Esophagus squamous epithelium (tissue), 5 donors: ENCODE measurements around the gene SMIM41. TPM values are rescaled to one million over a fixed set of nuclear protein-coding genes. Genes with fewer than 3 reads are reported as not detected.

ENCODE experiments used
- DNase-seq: peaks from one replicate; lab custom pipeline; 2025; lab: John Stamatoyannopoulos, UW
- H3K27ac ChIP-seq, 4 donors: fragments of 200-600 bp; sonication (generic); one replicate each; pipeline ENCODE4 v1.5.1; 2016 to 2019; ENCODE audit warnings: mild to moderate bottlenecking in 1 of 4
- H3K27me3 ChIP-seq, 4 donors: fragments of 200-600 bp; sonication (generic); 1 replicate in 3 of 4; 2 replicates in 1 of 4; pipeline versions ENCODE4 v1.5.1 to v1.6.0; 2017 to 2021; ENCODE audit warnings: antibody characterized with exemption in 1 of 4
- H3K36me3 ChIP-seq, 3 donors: fragments of 200-600 bp; sonication (generic); one replicate each; pipeline ENCODE4 v1.5.1; 2016 to 2019
- H3K4me1 ChIP-seq, 3 donors: fragments of 200-600 bp; sonication (generic); one replicate each; pipeline ENCODE4 v1.5.1; 2017 to 2019
- H3K4me3 ChIP-seq, 4 donors: fragments of 200-600 bp; sonication (generic); 1 replicate in 3 of 4; 2 replicates in 1 of 4; pipeline ENCODE4 v1.5.1; 2016 to 2019; ENCODE audit warnings: mild to moderate bottlenecking in 2 of 4, moderate library complexity in 1 of 4
- H3K9me3 ChIP-seq, 3 donors: fragments of 200-600 bp; sonication (generic); one replicate each; pipeline ENCODE4 v1.5.1; 2016 to 2019
- CTCF ChIP-seq, 6 experiments: fragments of 450-650 bp in 4 of 6; fragments of 200-600 bp in 2 of 6; sonication (generic) in 2 of 6; IDR thresholded peaks; one replicate each; pipeline ENCODE4 v1.5.1; 2016 to 2019; ENCODE audit warnings: antibody characterized with exemption in 6 of 6, mild to moderate bottlenecking in 4 of 6, moderate library complexity in 4 of 6
- POLR2A ChIP-seq, 4 donors: fragments of 450-650 bp; IDR thresholded peaks; one replicate each; pipeline ENCODE4 v1.6.1; 2017; ENCODE audit warnings: antibody characterized with exemption in 4 of 4, mild to moderate bottlenecking in 4 of 4, moderate library complexity in 3 of 4
- WGBS, 2 donors: methylation state at CpG; one replicate each; pipeline ENCODE4 v1.1.5; 2018; 5-methylcytosine and 5-hydroxymethylcytosine counted together
- intact Hi-C: fragments of 100-400 bp; cut with DNase I; formaldehyde crosslinking; loops from one replicate; pipeline ENCODE4 v1.15.0; 2022
- total RNA-seq, 4 donors: library from RNA; depleted of rRNA; stranded (reverse); fragments of >200 nt; gene quantifications; one replicate each; pipeline ENCODE4 v1.1.0, GENCODE V29; 2016
- donor health status: DM: yes; HTN: yes; CAD: no.

SMIM41 gene
- total RNA-seq, 4 donors from 2014 or later: 0.50 to 5.7 (median 1.8) TPM; not detected in 1

GRCh38 chr12:52057638-52058576, 21.6 kb upstream of the SMIM41 start:
- no peak overlapping the region for H3K4me3 ChIP-seq
- 82% methylated on average over 10 of the region's 14 CpGs for WGBS, 2 donors
- peak overlapping the region in 2 of 4 donors; percentile 13 to 55 for H3K27ac ChIP-seq
- H3K9me3 ChIP-seq: no peaks in the 10 kb centered on the region
- H3K36me3 ChIP-seq: peaks cover 0 to 25% (median 9%) of the 10 kb centered on the region in 3 donors
- TF ChIP-seq CTCF (IDR thresholded peaks at IDR 0.05) (no peak), POLR2A (IDR thresholded peaks at IDR 0.05) (no peak)
- no peaks in the 10 kb centered on the region for H3K27me3 ChIP-seq
- no peak for DNase-seq
- intact Hi-C loops: no loop called here
- H3K4me1 ChIP-seq: peaks cover 0 to 35% (median 13%) of the 10 kb centered on the region in 3 donors

- no peak for TF ChIP-seq POLR2A (IDR thresholded peaks at IDR 0.05)
- no peak for TF ChIP-seq CTCF (IDR thresholded peaks at IDR 0.05)
- Histone ChIP-seq H3K27me3 (no peaks in the 10 kb centered on the region), H3K27ac (no peak overlapping the region), H3K4me3 (no peak overlapping the region), H3K36me3 (peaks cover 0 to 25% (median 9%) of the 10 kb centered on the region in 3 donors), H3K9me3 (no peaks in the 10 kb centered on the region), H3K4me1 (peaks cover 0 to 35% (median 4%) of the 10 kb centered on the region in 3 donors)
- intact Hi-C loops: no loop called here
- WGBS, 2 donors: 67 to 69% methylated on average over 9 to 11 of the region's 25 CpGs
- DNase-seq: no peak
These were observed 20.7 kb upstream of the SMIM41 start for GRCh38 chr12:52058631-52059361.

- Histone ChIP-seq H3K27ac (no peak overlapping the region), H3K4me1 (peaks cover 0 to 39% (median 2%) of the 10 kb centered on the region in 3 donors), H3K4me3 (no peak overlapping the region), H3K9me3 (no peaks in the 10 kb centered on the region), H3K27me3 (no peaks in the 10 kb centered on the region), H3K36me3 (peaks cover 0 to 19% (median 5%) of the 10 kb centered on the region in 3 donors)
- DNase-seq: no peak
- intact Hi-C loops: no loop called here
- 60 to 69% methylated on average over 6 to 8 of the region's 12 CpGs for WGBS, 2 donors
- TF ChIP-seq CTCF (IDR thresholded peaks at IDR 0.05): no peak
- no peak for TF ChIP-seq POLR2A (IDR thresholded peaks at IDR 0.05)
These were observed 19.7 kb upstream of the SMIM41 start for GRCh38 chr12:52059582-52060497.

- no peak for DNase-seq
- intact Hi-C loops: no loop called here
These were observed 18.9 kb upstream of the SMIM41 start for GRCh38 chr12:52060498-52061177.

More at GRCh38 chr12:52060498-52061177, 18.9 kb upstream of the SMIM41 start:
- no peak for TF ChIP-seq POLR2A (IDR thresholded peaks at IDR 0.05)
- no peak for TF ChIP-seq CTCF (IDR thresholded peaks at IDR 0.05)
- Histone ChIP-seq H3K27ac (no peak overlapping the region), H3K4me1 (peaks cover 0 to 37% (median 2%) of the 10 kb centered on the region in 3 donors), H3K27me3 (no peaks in the 10 kb centered on the region), H3K9me3 (no peaks in the 10 kb centered on the region), H3K36me3 (peaks cover 0 to 16% (median 5%) of the 10 kb centered on the region in 3 donors), H3K4me3 (no peak overlapping the region)
- 72 to 81% methylated on average over 3 to 8 of the region's 14 CpGs for WGBS, 2 donors
